Caco-2 (cell line): Measurements from ENCODE around the gene HOXB2. TPM values are rescaled to one million over a fixed set of nuclear protein-coding genes. Genes with fewer than 3 reads are reported as not detected.
A peak's percentile ranks its signal among the peaks of the same experiment; 100 is the strongest.

Source experiments
- BruUV-seq: library from RNA; stranded (reverse); fragments of 400-500 nt; replicated peaks from 2 replicates; lab custom pipeline; 2021; lab: Mats Ljungman, UMichigan
- CTCF ChIA-PET: fragments of 300-600 bp; sonication (Branson Sonifier 250); formaldehyde crosslinking; loops from one replicate; lab custom pipeline; 2022; ENCODE audit warnings: antibody characterized with exemption; lab: Charles Lee
- POLR2A ChIA-PET: fragments of 300-600 bp; sonication (Branson Sonifier 250); formaldehyde crosslinking; loops from one replicate; lab custom pipeline; 2022; ENCODE audit warnings: antibody characterized with exemption; lab: Charles Lee
- DNase-seq, 2 experiments: peaks; one replicate each; pipeline versions ENCODE4 v3.0.0 to v3.0.0-alpha.2; 2020 to 2022
- H3K27me3 ChIP-seq: replicated peaks from 2 replicates; pipeline ENCODE4 v1.6.0; 2011; ENCODE audit warnings: low read length; ENCODE audit not compliant: control insufficient read depth, insufficient read depth
- H3K36me3 ChIP-seq: 2 replicates; pipeline ENCODE4 v1.5.1; 2011; ENCODE audit warnings: low read length; ENCODE audit not compliant: control insufficient read depth, insufficient read depth
- H3K4me1 ChIP-seq: fragments of 250-450 bp; sonication (Bioruptor Pico); 2 replicates; pipeline ENCODE4 v1.5.1; 2020; ENCODE audit warnings: mild to moderate bottlenecking
- H3K4me3 ChIP-seq: 2 replicates; pipeline ENCODE4 v1.5.1; 2011; ENCODE audit warnings: low read depth, mild to moderate bottlenecking, control low read depth, low read length
- H3K9me3 ChIP-seq: fragments of 250-450 bp; sonication (Bioruptor Pico); 2 replicates; pipeline ENCODE4 v1.5.1; 2020; ENCODE audit warnings: mild to moderate bottlenecking, moderate library complexity
- H3K27ac Mint-ChIP-seq: one replicate; pipeline ENCODE4 v1.8.0; 2022; ENCODE audit warnings: mixed read lengths; ENCODE audit not compliant: unreplicated experiment
- H3K27me3 Mint-ChIP-seq: one replicate; pipeline ENCODE4 v1.8.0; 2022; ENCODE audit warnings: mixed read lengths; ENCODE audit not compliant: insufficient read depth, unreplicated experiment
- H3K36me3 Mint-ChIP-seq: one replicate; pipeline ENCODE4 v1.8.0; 2022; ENCODE audit warnings: mild to moderate bottlenecking, mixed read lengths; ENCODE audit not compliant: insufficient read depth, unreplicated experiment
- H3K4me1 Mint-ChIP-seq: one replicate; pipeline ENCODE4 v1.8.0; 2022; ENCODE audit warnings: low read depth, mixed read lengths; ENCODE audit not compliant: unreplicated experiment
- H3K4me3 Mint-ChIP-seq: one replicate; pipeline ENCODE4 v1.8.0; 2022; ENCODE audit warnings: mild to moderate bottlenecking, moderate library complexity, mixed read lengths; ENCODE audit not compliant: unreplicated experiment
- H3K9me3 Mint-ChIP-seq: one replicate; pipeline ENCODE4 v1.8.0; 2022; ENCODE audit warnings: mixed read lengths; ENCODE audit not compliant: unreplicated experiment
- intact Hi-C: fragments of 100-400 bp; cut with micrococcal nuclease; formaldehyde crosslinking; loops from one replicate; pipeline ENCODE4 v1.10.0; 2022; ENCODE audit not compliant: unreplicated experiment
- total RNA-seq: library from RNA; stranded (reverse); gene quantifications from 2 replicates; pipeline ENCODE4 v1.2.3, GENCODE V29; 2022
- TF ChIP-seq, protein P1 (sequence below), 2 experiments: fragments of 200-600 bp in 1 of 2; IDR thresholded peaks; 1 replicate in 1 of 2; 2 replicates in 1 of 2; pipeline versions ENCODE4 v1.5.1 to v1.8.0; 2011 to 2022; ENCODE audit warnings: antibody characterized with exemption in 1 of 2, control low read depth in 1 of 2, inconsistent platforms in 1 of 2, low read depth in 1 of 2, low read length in 1 of 2, mild to moderate bottlenecking in 1 of 2, moderate library complexity in 1 of 2; ENCODE audit not compliant: insufficient read depth in 1 of 2, severe bottlenecking in 1 of 2, unreplicated experiment in 1 of 2

The HOXB2 gene
- total RNA-seq, 1 experiment from 2014 or later, result 1.1 TPM

DNA sequence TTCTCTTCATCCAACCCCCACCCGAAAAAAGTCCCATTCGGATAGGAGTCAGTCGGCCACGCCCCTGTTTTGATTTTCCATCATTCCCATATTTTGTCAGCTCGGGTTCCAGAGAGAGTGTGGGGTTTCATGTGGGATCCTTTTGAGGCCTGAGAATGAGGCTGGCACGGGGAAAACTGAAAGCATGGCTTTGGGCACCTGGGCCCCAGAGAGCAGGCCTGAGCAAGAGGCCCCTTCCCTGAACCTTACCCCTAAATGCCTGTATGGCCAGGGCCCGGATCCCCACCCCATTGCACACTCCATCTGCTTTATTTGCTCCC lies 37.8 kb upstream of the HOXB2 start:
- ChIA-PET CTCF (interaction anchor here (1.0 kb wide), 1 partner anchor 85 kb away, joined by 3 read pairs; no protein-coding TSS in a partner anchor), POLR2A (no interaction called here)
- Mint-ChIP-seq H3K27me3 (peaks cover 39% of the 10 kb centered on the region), H3K4me3 (no peak overlapping the region), H3K36me3 (peaks cover 4% of the 10 kb centered on the region), H3K4me1 (peaks cover 46% of the 10 kb centered on the region), H3K27ac (no peak overlapping the region), H3K9me3 (no peaks in the 10 kb centered on the region)
- no TSS peak for BruUV-seq
- Histone ChIP-seq H3K27me3 (peaks cover 8% of the 10 kb centered on the region), H3K36me3 (no peaks in the 10 kb centered on the region), H3K9me3 (no peaks in the 10 kb centered on the region), H3K4me3 (no peak overlapping the region), H3K4me1 (peaks cover 36% of the 10 kb centered on the region)
- intact Hi-C loops, result no loop called here
- TF ChIP-seq, protein P1, sequence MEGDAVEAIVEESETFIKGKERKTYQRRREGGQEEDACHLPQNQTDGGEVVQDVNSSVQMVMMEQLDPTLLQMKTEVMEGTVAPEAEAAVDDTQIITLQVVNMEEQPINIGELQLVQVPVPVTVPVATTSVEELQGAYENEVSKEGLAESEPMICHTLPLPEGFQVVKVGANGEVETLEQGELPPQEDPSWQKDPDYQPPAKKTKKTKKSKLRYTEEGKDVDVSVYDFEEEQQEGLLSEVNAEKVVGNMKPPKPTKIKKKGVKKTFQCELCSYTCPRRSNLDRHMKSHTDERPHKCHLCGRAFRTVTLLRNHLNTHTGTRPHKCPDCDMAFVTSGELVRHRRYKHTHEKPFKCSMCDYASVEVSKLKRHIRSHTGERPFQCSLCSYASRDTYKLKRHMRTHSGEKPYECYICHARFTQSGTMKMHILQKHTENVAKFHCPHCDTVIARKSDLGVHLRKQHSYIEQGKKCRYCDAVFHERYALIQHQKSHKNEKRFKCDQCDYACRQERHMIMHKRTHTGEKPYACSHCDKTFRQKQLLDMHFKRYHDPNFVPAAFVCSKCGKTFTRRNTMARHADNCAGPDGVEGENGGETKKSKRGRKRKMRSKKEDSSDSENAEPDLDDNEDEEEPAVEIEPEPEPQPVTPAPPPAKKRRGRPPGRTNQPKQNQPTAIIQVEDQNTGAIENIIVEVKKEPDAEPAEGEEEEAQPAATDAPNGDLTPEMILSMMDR (IDR thresholded peaks at IDR 0.05; ENCODE audit: insufficient read depth in 1 of 2, low read depth in 1 of 2, low read length in 1 of 2, severe bottlenecking in 1 of 2, unreplicated experiment in 1 of 2), result no peak
- DNase-seq, result no peak

DNA sequence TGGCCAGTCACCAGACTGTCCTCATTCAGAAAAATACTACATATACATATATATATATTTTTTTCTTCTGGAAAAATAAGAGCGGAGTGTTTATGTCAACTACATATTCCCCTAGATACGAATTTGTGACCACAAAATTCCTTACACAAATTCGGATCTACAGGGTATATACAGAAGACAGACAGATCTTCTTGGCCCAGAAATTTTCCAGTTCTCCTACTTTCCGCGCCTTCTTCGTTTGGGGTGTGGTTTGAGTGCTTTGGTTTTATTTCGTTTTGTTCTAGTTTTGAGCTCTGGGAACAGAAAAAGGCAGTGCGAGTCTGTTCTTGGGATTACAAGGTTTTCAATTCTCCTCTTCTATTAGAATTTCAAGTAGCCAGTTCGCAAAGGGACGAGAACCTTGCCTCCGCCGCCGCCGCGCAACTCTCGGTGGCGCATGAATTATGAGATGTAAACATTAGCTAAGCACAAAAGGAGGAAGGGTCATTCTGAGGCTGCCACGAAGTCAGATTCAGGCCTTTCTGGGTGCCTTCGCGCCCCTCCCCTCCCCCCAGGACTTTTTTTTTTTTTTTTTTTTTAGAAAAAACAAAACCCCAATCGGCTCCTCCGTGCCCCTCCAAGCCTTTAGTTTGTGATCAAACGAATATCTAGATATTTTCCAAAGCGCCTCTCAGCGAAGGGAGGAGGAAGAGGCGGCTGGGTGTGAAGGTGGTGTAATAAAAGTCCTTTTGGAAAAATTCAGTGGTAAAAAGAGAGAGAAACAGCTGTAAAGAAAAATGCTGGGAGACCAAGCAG lies 35.0 kb upstream of the HOXB2 start:
- H3K36me3 Mint-ChIP-seq, result peaks cover 4% of the 10 kb centered on the region
- H3K27me3 Mint-ChIP-seq, result peaks cover 20% of the 10 kb centered on the region
- intact Hi-C loops, result no loop called here
- peaks cover 35% of the 10 kb centered on the region for H3K4me1 ChIP-seq
- CTCF ChIA-PET, result interaction anchor here (0.6 to 1.6 kb wide), 8 partner anchors 9 to 555 kb away, joined by 3 to 7 read pairs (median 4); no protein-coding TSS in a partner anchor
- H3K4me3 Mint-ChIP-seq, result peak overlapping the region; percentile 88
- peak in 1 of 2 experiments; percentile 58 for DNase-seq
- TF ChIP-seq, protein P1 (IDR thresholded peaks at IDR 0.05; ENCODE audit: insufficient read depth in 1 of 2, low read depth in 1 of 2, low read length in 1 of 2, severe bottlenecking in 1 of 2, unreplicated experiment in 1 of 2), result no peak
- no peaks in the 10 kb centered on the region for H3K36me3 ChIP-seq
- H3K4me1 Mint-ChIP-seq, result peaks cover 35% of the 10 kb centered on the region
- H3K9me3 ChIP-seq, result no peaks in the 10 kb centered on the region
- peak overlapping the region; percentile 15; the same call in 1 of the 2 replicates for H3K4me3 ChIP-seq
- H3K27me3 ChIP-seq, result peaks cover 2% of the 10 kb centered on the region
- POLR2A ChIA-PET, result interaction anchor here (0.7 kb wide), 2 partner anchors 8 to 348 kb away, joined by 4 to 9 read pairs; no protein-coding TSS in a partner anchor
- no peaks in the 10 kb centered on the region for H3K9me3 Mint-ChIP-seq
- no peak overlapping the region for H3K27ac Mint-ChIP-seq
- no TSS peak for BruUV-seq

DNA sequence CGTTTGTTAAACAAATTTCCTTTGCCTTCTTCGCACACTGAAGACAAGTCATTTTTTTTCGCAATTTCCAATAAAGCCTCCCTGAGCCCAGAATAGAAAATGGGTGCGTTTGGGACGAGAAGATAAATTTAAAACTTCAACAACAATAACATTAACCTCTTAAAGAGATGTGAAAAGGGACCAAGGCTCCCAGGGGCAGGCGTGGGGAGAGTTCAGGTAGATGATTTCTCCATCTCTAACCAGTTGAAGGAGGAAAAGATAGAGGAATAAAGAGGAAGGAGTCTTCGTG lies 34.5 kb upstream of the HOXB2 start:
- H3K9me3 Mint-ChIP-seq, result no peaks in the 10 kb centered on the region
- Histone ChIP-seq H3K4me1 (peaks cover 35% of the 10 kb centered on the region), H3K27me3 (peaks cover 2% of the 10 kb centered on the region), H3K9me3 (no peaks in the 10 kb centered on the region), H3K4me3 (peak overlapping the region; percentile 1; the same call in 1 of the 2 replicates), H3K36me3 (no peaks in the 10 kb centered on the region)
- ChIA-PET POLR2A (interaction anchor here (0.7 kb wide), 1 partner anchor 8 kb away, joined by 9 read pairs; no protein-coding TSS in a partner anchor), CTCF (interaction anchor here (0.6 to 1.6 kb wide), 5 partner anchors 10 to 554 kb away, joined by 3 to 7 read pairs (median 4); no protein-coding TSS in a partner anchor)
- H3K36me3 Mint-ChIP-seq, result peaks cover 4% of the 10 kb centered on the region
- H3K4me1 Mint-ChIP-seq, result peaks cover 31% of the 10 kb centered on the region
- H3K4me3 Mint-ChIP-seq, result peak overlapping the region; percentile 88
- intact Hi-C loops, result no loop called here
- peak overlapping the region; percentile 37 for H3K27ac Mint-ChIP-seq
- TF ChIP-seq, protein P1 (IDR thresholded peaks at IDR 0.05; ENCODE audit: insufficient read depth in 1 of 2, low read depth in 1 of 2, low read length in 1 of 2, severe bottlenecking in 1 of 2, unreplicated experiment in 1 of 2), result no peak
- H3K27me3 Mint-ChIP-seq, result peaks cover 18% of the 10 kb centered on the region
- BruUV-seq, result no TSS peak
- no peak for DNase-seq
